IMR-90 (cell line): Measurements from ENCODE around the gene HNRNPAB.

ENCODE experiments used
- CHD1 ChIP-seq: IDR thresholded peaks from 2 replicates; pipeline ENCODE4 v1.6.1; 2012; ENCODE audit warnings: low read depth, low read length, improper control_type of control experiment
- MAZ ChIP-seq: IDR thresholded peaks from 2 replicates; pipeline ENCODE4 v1.6.1; 2012; ENCODE audit warnings: low read depth, mild to moderate bottlenecking, low read length, improper control_type of control experiment, moderate library complexity, borderline replicate concordance
- MXI1 ChIP-seq: IDR thresholded peaks from 2 replicates; pipeline ENCODE4 v1.6.1; 2012; ENCODE audit warnings: low read depth, mild to moderate bottlenecking, low read length, moderate library complexity, borderline replicate concordance
- POLR2A ChIP-seq: IDR thresholded peaks from 2 replicates; pipeline ENCODE4 v1.6.1; 2012; ENCODE audit warnings: mild to moderate bottlenecking, low read depth, low read length
- RAD21 ChIP-seq: IDR thresholded peaks from 2 replicates; pipeline ENCODE4 v1.6.1; 2012; ENCODE audit warnings: low read length, improper control_type of control experiment
- TF ChIP-seq, protein P1 (sequence below): conservative IDR thresholded peaks from 2 replicates; pipeline ENCODE4 v1.5.1; 2012; ENCODE audit warnings: mild to moderate bottlenecking, low read depth, low read length, improper control_type of control experiment
- TF ChIP-seq, protein P2 (sequence below): fragments of 150-350 bp; IDR thresholded peaks from 2 replicates; pipeline ENCODE4 v1.6.1; 2016; ENCODE audit warnings: low read depth, mild to moderate bottlenecking, low read length, moderate library complexity, borderline replicate concordance

- TF ChIP-seq, protein P1, sequence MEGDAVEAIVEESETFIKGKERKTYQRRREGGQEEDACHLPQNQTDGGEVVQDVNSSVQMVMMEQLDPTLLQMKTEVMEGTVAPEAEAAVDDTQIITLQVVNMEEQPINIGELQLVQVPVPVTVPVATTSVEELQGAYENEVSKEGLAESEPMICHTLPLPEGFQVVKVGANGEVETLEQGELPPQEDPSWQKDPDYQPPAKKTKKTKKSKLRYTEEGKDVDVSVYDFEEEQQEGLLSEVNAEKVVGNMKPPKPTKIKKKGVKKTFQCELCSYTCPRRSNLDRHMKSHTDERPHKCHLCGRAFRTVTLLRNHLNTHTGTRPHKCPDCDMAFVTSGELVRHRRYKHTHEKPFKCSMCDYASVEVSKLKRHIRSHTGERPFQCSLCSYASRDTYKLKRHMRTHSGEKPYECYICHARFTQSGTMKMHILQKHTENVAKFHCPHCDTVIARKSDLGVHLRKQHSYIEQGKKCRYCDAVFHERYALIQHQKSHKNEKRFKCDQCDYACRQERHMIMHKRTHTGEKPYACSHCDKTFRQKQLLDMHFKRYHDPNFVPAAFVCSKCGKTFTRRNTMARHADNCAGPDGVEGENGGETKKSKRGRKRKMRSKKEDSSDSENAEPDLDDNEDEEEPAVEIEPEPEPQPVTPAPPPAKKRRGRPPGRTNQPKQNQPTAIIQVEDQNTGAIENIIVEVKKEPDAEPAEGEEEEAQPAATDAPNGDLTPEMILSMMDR, result 0 out of 2 replicates have a peak, but pooled peaks have one; percentile 21
- TF ChIP-seq POLR2A, result no peak
- TF ChIP-seq, protein P2, sequence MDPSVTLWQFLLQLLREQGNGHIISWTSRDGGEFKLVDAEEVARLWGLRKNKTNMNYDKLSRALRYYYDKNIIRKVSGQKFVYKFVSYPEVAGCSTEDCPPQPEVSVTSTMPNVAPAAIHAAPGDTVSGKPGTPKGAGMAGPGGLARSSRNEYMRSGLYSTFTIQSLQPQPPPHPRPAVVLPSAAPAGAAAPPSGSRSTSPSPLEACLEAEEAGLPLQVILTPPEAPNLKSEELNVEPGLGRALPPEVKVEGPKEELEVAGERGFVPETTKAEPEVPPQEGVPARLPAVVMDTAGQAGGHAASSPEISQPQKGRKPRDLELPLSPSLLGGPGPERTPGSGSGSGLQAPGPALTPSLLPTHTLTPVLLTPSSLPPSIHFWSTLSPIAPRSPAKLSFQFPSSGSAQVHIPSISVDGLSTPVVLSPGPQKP, result no peak
- no peak for TF ChIP-seq RAD21
- TF ChIP-seq MAZ, result no peak
- no peak for TF ChIP-seq CHD1
- TF ChIP-seq MXI1, result no peak
These were observed 4.4 kb downstream of the HNRNPAB start for GRCh38 chr5:178208540-178209227.
